ENCODE results near the gene CEP192.

CEP192 gene

DNA sequence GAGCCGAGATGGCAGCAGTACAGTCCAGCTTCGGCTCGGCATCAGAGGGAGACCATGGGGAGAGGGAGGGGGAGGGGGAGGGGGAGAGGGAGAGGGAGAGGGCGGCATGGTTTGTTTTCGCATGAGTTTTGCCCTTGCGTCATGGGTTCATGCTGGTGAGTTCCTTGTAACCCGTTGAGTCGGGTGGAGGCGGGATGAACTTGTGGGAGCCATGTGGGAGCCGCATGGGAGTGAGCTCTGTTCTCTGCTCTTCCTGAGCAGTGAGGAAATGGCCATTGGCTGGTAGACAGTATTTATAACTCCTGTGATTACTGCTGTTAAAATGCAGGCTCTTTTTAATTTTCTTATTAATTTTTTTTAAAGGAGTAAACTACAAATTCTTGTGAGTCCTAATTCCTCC is 108.0 kb downstream of the CEP192 start:
- H2AFZ ChIP-seq: no peak overlapping the region
- no peaks in the 10 kb centered on the region for H3K79me2 ChIP-seq
- H3K4me1 ChIP-seq: no peaks in the 10 kb centered on the region
- no peak overlapping the region for H3K4me3 ChIP-seq (ENCODE audit: low read depth, low read length)
- TF ChIP-seq, protein P1, sequence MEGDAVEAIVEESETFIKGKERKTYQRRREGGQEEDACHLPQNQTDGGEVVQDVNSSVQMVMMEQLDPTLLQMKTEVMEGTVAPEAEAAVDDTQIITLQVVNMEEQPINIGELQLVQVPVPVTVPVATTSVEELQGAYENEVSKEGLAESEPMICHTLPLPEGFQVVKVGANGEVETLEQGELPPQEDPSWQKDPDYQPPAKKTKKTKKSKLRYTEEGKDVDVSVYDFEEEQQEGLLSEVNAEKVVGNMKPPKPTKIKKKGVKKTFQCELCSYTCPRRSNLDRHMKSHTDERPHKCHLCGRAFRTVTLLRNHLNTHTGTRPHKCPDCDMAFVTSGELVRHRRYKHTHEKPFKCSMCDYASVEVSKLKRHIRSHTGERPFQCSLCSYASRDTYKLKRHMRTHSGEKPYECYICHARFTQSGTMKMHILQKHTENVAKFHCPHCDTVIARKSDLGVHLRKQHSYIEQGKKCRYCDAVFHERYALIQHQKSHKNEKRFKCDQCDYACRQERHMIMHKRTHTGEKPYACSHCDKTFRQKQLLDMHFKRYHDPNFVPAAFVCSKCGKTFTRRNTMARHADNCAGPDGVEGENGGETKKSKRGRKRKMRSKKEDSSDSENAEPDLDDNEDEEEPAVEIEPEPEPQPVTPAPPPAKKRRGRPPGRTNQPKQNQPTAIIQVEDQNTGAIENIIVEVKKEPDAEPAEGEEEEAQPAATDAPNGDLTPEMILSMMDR (IDR thresholded peaks at IDR 0.05): no peak
- H3K27ac ChIP-seq: no peak overlapping the region
- H3K27me3 ChIP-seq (ENCODE audit: control insufficient read depth, insufficient read depth, low read length): no peaks in the 10 kb centered on the region
- H3K36me3 ChIP-seq (ENCODE audit: control insufficient read depth, insufficient read depth, low read length): no peaks in the 10 kb centered on the region
- H3K9ac ChIP-seq: no peak overlapping the region
- no peaks in the 10 kb centered on the region for H3K9me3 ChIP-seq (ENCODE audit: control insufficient read depth, low read length)
- no peak overlapping the region for H3K4me2 ChIP-seq (ENCODE audit: low read length)

DNA sequence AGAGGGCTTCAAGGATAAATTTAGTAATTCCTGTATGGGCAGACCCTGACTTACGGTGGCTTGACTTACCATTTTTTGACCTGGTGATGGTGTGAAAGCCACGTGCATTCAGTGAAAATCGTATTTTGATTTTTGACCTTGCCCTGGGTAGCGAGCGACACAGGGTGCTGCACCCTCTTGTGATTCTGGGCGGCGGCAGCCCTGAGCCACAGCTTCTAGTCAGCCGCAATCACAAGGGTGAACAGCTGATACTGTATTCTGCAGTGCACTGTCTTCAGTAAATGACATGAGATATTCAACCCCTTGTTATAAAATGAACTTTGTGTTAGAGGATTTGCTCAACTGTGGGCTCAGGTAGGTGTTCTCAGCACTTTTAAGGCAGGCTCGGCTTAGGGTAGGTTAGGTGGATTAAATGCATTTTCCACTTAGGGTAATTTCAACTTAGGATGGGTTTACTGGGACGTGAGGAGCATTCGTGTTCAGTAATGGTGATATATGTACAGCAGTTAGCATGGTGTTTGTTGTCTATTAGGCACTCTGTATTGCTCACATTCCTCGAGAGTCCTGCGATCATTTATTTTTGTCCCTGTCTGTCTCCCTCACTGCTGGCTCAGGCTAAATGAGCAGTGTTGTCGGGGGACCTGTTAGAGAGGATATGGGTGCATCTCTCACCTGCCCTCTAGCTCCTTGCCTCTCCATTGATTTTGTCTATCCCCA is 109.9 kb downstream of the CEP192 start:
- H3K27me3 ChIP-seq (ENCODE audit: control insufficient read depth, insufficient read depth, low read length): no peaks in the 10 kb centered on the region
- no peaks in the 10 kb centered on the region for H3K79me2 ChIP-seq
- no peak overlapping the region for H3K4me2 ChIP-seq (ENCODE audit: low read length)
- no peak overlapping the region for H3K9ac ChIP-seq
- no peak overlapping the region for H2AFZ ChIP-seq
- no peak overlapping the region for H3K4me3 ChIP-seq (ENCODE audit: low read depth, low read length)
- no peak overlapping the region for H3K27ac ChIP-seq
- no peaks in the 10 kb centered on the region for H3K4me1 ChIP-seq
- TF ChIP-seq, protein P1 (IDR thresholded peaks at IDR 0.05): no peak
- no peaks in the 10 kb centered on the region for H3K9me3 ChIP-seq (ENCODE audit: control insufficient read depth, low read length)
- no peaks in the 10 kb centered on the region for H3K36me3 ChIP-seq (ENCODE audit: control insufficient read depth, insufficient read depth, low read length)

DNA sequence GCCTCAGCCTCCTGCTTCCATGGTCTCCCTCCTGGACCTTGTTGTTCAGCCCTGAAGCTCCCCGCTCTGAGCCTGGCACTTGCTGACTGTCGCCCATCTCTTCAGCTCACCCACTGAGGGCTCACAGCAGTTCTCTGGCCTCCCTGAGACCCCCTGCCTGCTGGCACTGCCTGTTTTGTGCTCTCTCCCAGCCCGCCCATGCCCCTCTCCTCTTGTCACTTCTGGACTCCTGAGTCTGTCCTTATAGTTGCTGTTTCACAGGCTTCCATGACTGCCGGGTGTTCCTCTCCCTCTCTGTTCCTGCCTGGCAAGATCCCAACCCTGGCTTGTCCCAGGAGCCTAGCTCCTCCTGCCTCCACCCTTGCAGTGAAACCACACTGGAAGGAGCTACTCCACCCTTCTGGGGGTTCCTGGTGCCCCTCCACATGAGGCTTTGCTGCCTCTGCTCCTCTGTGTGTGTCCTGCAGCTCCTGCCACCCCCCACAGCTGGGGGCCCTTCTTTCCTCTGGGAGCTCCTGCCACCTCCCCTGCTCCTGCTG is 110.6 kb downstream of the CEP192 start:
- no peaks in the 10 kb centered on the region for H3K36me3 ChIP-seq (ENCODE audit: control insufficient read depth, insufficient read depth, low read length)
- no peak overlapping the region for H3K27ac ChIP-seq
- no peaks in the 10 kb centered on the region for H3K4me1 ChIP-seq
- no peaks in the 10 kb centered on the region for H3K9me3 ChIP-seq (ENCODE audit: control insufficient read depth, low read length)
- H3K4me3 ChIP-seq (ENCODE audit: low read depth, low read length): no peak overlapping the region
- TF ChIP-seq, protein P1 (IDR thresholded peaks at IDR 0.05): no peak
- no peak overlapping the region for H2AFZ ChIP-seq
- H3K27me3 ChIP-seq (ENCODE audit: control insufficient read depth, insufficient read depth, low read length): no peaks in the 10 kb centered on the region
- H3K4me2 ChIP-seq (ENCODE audit: low read length): no peak overlapping the region
- H3K9ac ChIP-seq: no peak overlapping the region
- H3K79me2 ChIP-seq: no peaks in the 10 kb centered on the region

DNA sequence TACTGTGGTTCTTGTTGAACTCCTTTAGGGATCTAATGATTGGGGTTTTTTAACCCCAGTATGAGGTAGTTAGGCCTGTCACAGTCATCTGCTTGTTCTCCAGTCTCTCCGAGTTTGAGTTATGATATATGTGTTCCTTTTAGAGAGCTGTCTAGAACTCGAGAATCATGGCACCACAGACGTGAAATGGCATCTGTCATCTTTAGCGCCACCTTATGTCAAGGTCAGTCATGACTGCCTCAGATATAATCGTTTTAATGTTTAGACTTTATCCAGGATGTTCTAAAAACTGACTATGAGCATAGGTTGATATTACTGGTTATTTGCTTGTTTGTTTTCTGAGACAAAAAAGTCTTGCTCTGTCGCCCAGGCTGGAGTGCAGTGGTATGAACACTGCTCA is 112.2 kb downstream of the CEP192 start:
- Histone ChIP-seq H3K36me3 (ENCODE audit: control insufficient read depth, insufficient read depth, low read length) (no peaks in the 10 kb centered on the region), H3K4me2 (ENCODE audit: low read length) (no peak overlapping the region), H3K27me3 (ENCODE audit: control insufficient read depth, insufficient read depth, low read length) (no peaks in the 10 kb centered on the region), H3K27ac (no peak overlapping the region), H3K4me1 (no peaks in the 10 kb centered on the region), H3K9ac (no peak overlapping the region), H3K9me3 (ENCODE audit: control insufficient read depth, low read length) (no peaks in the 10 kb centered on the region), H2AFZ (no peak overlapping the region), H3K4me3 (ENCODE audit: low read depth, low read length) (no peak overlapping the region), H3K79me2 (no peaks in the 10 kb centered on the region)
- TF ChIP-seq, protein P1 (IDR thresholded peaks at IDR 0.05): no peak

DNA sequence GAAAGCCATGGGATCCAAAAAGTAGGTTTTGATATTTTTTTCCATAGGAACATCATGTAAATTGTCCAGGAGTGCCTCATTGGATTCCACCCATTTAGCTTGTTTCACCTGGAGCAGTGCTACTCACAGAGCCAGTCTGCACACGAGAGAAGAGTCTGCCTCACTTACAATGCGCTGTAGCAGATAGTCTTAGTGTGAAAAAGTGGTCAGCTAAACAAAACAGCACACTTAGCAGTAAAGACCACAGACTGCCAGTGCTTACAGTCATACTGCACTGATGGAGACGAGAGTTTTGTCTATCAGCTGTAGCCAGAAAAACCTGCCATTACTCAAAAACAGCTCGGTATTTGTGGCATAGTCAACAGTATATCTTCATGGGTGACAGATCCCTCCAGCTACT is 113.9 kb downstream of the CEP192 start:
- Histone ChIP-seq H3K79me2 (no peaks in the 10 kb centered on the region), H3K36me3 (ENCODE audit: control insufficient read depth, insufficient read depth, low read length) (no peaks in the 10 kb centered on the region)
- TF ChIP-seq, protein P1 (IDR thresholded peaks at IDR 0.05): no peak

More for the DNA sequence above, 113.9 kb downstream of the CEP192 start:
- H3K9ac ChIP-seq: no peak overlapping the region
- no peaks in the 10 kb centered on the region for H3K4me1 ChIP-seq
- H3K27me3 ChIP-seq (ENCODE audit: control insufficient read depth, insufficient read depth, low read length): no peaks in the 10 kb centered on the region
- H3K27ac ChIP-seq: no peak overlapping the region
- no peaks in the 10 kb centered on the region for H3K9me3 ChIP-seq (ENCODE audit: control insufficient read depth, low read length)
- H3K4me2 ChIP-seq (ENCODE audit: low read length): no peak overlapping the region
- H3K4me3 ChIP-seq (ENCODE audit: low read depth, low read length): no peak overlapping the region
- no peak overlapping the region for H2AFZ ChIP-seq

Data from parathyroid adenoma (tissue), 2 donors.